ENCODE measurements around the gene POLR1H. TPM values are rescaled to one million over a fixed set of nuclear protein-coding genes. Genes with fewer than 3 reads are reported as not detected.
A peak's percentile ranks its signal among the peaks of the same experiment; 100 is the strongest.
"Not testable (repeated sequence)": the region's sequence is repeated elsewhere in the genome, so short reads cannot be mapped to it uniquely, and the experiment has no call there.

The POLR1H gene
- 23.7 and 37.3 TPM in 2 replicates for total RNA-seq (ENCODE audit: low replicate concordance)
- long read RNA-seq, transcript ZNRD1-201 (4 exons, 864 nt), result major isoform, 5 of 8 reads
- long read RNA-seq, partial matches to known transcripts, result 0 of 8 reads
- long read RNA-seq, other reads (novel, unspliced or antisense), result 1 of 8 reads

GRCh38 chr6:30061092-30061857, at the start of gene POLR1H:
TSS of gene POLR1H (plus strand) at chr6:30061265. CDS start at chr6:30061525, 260 bp downstream.
- peak; percentile 91 for DNase-seq (ENCODE audit: extremely low spot score, unreplicated experiment)
- Mint-ChIP-seq H3K27ac (peak within 1 kb of the TSS; percentile 98), H3K9me3 (no peaks in the 10 kb centered on the region), H3K27me3 (no peaks in the 10 kb centered on the region), H3K4me1 (ENCODE audit: unreplicated experiment) (peaks cover 32% of the 10 kb centered on the region), H3K36me3 (peaks cover 7% of the 10 kb centered on the region), H3K4me3 (peak within 1 kb of the TSS; percentile 99)
- peak; percentile 13 for TF ChIP-seq CTCF (conservative IDR thresholded peaks at IDR 0.05)

GRCh38 chr6:30013291-30013922, 47.7 kb upstream of the POLR1H start:
- H3K27ac Mint-ChIP-seq, result no peak overlapping the region
- no peaks in the 10 kb centered on the region for H3K9me3 Mint-ChIP-seq
- peaks cover 30% of the 10 kb centered on the region for H3K27me3 Mint-ChIP-seq
- H3K36me3 Mint-ChIP-seq, result peaks cover 9% of the 10 kb centered on the region
- no peak overlapping the region for H3K4me3 Mint-ChIP-seq
- H3K4me1 Mint-ChIP-seq (ENCODE audit: unreplicated experiment), result no peaks in the 10 kb centered on the region
- peak; percentile 89 for TF ChIP-seq CTCF (conservative IDR thresholded peaks at IDR 0.05)
- DNase-seq (ENCODE audit: extremely low spot score, unreplicated experiment), result no peak

GRCh38 chr6:30019819-30020218, 41.2 kb upstream of the POLR1H start:
- Mint-ChIP-seq H3K27me3 (no peaks in the 10 kb centered on the region), H3K9me3 (no peaks in the 10 kb centered on the region), H3K27ac (no peak overlapping the region), H3K36me3 (peaks cover 7% of the 10 kb centered on the region), H3K4me3 (no peak overlapping the region), H3K4me1 (ENCODE audit: unreplicated experiment) (no peaks in the 10 kb centered on the region)
- DNase-seq (ENCODE audit: extremely low spot score, unreplicated experiment), result no peak
- TF ChIP-seq CTCF (conservative IDR thresholded peaks at IDR 0.05), result no peak

- no peak for DNase-seq (ENCODE audit: extremely low spot score, unreplicated experiment)
- no peaks in the 10 kb centered on the region for H3K4me1 Mint-ChIP-seq (ENCODE audit: unreplicated experiment)
- TF ChIP-seq CTCF (conservative IDR thresholded peaks at IDR 0.05), result no peak
- no peak overlapping the region for H3K4me3 Mint-ChIP-seq
- H3K27ac Mint-ChIP-seq, result no peak overlapping the region
- H3K27me3 Mint-ChIP-seq, result no peaks in the 10 kb centered on the region
- H3K9me3 Mint-ChIP-seq, result no peaks in the 10 kb centered on the region
- peaks cover 7% of the 10 kb centered on the region for H3K36me3 Mint-ChIP-seq
Observed at GRCh38 chr6:30020626-30021025, 40.4 kb upstream of the POLR1H start.

- Mint-ChIP-seq H3K36me3 (peaks cover 7% of the 10 kb centered on the region), H3K27me3 (no peaks in the 10 kb centered on the region), H3K4me1 (ENCODE audit: unreplicated experiment) (no peaks in the 10 kb centered on the region), H3K27ac (no peak overlapping the region), H3K9me3 (no peaks in the 10 kb centered on the region), H3K4me3 (no peak overlapping the region)
- no peak for DNase-seq (ENCODE audit: extremely low spot score, unreplicated experiment)
- no peak for TF ChIP-seq CTCF (conservative IDR thresholded peaks at IDR 0.05)
Observed at GRCh38 chr6:30022189-30022588, 38.9 kb upstream of the POLR1H start.

- not testable (repeated sequence) for H3K36me3 Mint-ChIP-seq, H3K4me3 Mint-ChIP-seq, H3K9me3 Mint-ChIP-seq
Observed at GRCh38 chr6:30022712-30023111, 38.4 kb upstream of the POLR1H start.

More at GRCh38 chr6:30022712-30023111, 38.4 kb upstream of the POLR1H start:
- H3K4me1 Mint-ChIP-seq (ENCODE audit: unreplicated experiment); DNase-seq (ENCODE audit: extremely low spot score, unreplicated experiment); H3K27me3 Mint-ChIP-seq; H3K27ac Mint-ChIP-seq: not testable (repeated sequence)
